ENCODE results near the gene TMEM176B.

- TF ChIP-seq POLR2A (IDR thresholded peaks at IDR 0.05) = no peak
- no peak for TF ChIP-seq CTCF (IDR thresholded peaks at IDR 0.05)
These were observed 45.3 kb upstream of the TMEM176B start for GRCh38 chr7:150845421-150845861.

Measured in Peyer's patch (tissue), 4 donors.